H54 (cell line): ENCODE results near the gene HOXA3.

Source experiments
- DNase-seq: peaks from one replicate; pipeline ENCODE4 v3.0.0; 2011; ENCODE audit warnings: low spot score, mixed read lengths; ENCODE audit not compliant: insufficient read length
- FAIRE-seq: peaks from 3 replicates; lab custom pipeline; 2011; peaks lifted over from hg19 to GRCh38; lab: Jason Lieb, UNC
- POLR2A ChIP-seq: IDR thresholded peaks from 2 replicates; pipeline ENCODE4 v1.6.1; 2011; ENCODE audit warnings: low read depth, mild to moderate bottlenecking, low read length

The HOXA3 gene

DNA sequence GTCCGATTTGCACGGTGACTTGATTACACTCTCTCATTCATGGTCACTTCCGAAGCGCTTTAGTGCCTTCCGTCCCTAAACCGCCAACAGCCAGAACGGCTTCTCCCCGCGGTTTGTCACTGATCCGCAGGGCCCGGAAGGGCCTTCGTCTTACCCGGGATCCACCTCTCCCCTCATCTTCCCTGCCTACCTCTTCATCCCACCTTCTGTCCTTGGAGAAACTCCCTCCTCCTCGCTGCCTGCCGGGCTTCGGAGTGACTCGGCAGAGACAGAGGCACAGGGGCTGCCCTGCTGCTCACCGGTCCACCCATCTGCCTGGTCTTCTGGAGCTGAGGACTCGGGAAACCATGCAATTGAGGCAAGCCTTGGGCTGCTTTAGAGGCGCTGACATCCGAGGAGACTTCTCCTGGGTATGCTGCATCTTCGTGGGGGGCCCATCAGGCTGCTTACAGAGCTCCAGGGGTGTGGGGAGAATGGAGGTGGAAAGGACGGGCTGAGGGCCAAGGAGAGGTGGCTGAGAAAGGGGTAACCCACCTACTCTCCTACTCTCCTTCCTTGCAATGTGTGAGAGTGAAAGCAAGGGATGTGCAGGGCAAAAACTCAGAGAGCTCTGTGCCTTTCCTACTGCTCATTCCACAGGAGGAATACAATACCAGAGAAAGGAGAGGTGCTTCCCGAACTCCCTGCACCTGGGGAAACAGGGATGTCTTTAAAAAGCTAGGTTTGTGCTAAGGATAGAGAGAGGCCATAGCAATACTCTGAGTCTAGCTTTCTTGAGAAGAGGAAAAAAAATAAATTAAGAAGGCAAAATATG lies 33.7 kb upstream of the HOXA3 start:
- TF ChIP-seq POLR2A = no peak
- no peak for FAIRE-seq
- DNase-seq = no peak

DNA sequence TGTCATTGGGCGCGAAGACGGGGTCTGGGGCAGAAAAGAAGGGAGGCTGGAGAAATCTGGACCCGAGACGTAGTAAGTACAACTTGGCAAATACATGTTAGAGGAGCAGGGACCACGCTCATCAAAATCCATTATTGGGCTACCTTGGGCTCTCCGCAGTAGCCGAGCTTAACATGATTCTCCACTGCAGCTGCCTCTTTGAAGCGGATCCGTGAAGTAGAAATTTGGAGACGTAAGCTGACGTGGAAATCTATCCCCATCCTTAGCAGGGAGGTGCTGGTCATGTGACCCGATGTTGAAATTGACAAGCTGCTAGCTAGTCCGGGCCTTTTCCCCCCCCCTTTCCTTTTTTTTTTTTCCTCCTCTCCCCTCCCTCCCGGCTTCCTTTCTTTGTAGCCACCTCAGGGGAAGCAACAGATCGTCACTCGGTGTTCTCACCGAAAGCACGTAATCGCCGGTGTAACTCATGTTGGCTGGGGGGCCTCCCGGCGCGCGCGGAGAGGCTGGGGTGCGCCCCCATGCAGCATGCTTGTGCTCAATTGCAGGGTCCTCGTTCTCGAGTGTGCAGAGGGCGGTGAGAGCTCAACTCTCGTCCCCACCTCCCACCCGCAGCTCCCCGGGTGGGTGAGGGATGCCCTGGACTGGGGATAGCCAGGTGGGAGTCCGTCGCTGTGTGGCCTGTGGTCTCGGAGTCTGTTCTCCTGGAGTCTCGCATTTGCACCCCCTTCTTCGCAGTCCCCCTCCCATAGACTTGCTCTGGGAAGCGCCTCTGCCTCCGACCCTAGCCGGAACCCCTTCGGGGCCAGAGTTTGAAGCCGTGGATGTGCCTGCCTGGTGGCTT lies 32.9 kb upstream of the HOXA3 start, which contains the start of gene HOXA11:
Gene HOXA11, minus strand, starts transcription at position 220 of the 841 bp plus-strand sequence. Its CDS starts 88 bp downstream, at position 132.
- no peak for TF ChIP-seq POLR2A
- DNase-seq (no peak), FAIRE-seq (no peak)

DNA sequence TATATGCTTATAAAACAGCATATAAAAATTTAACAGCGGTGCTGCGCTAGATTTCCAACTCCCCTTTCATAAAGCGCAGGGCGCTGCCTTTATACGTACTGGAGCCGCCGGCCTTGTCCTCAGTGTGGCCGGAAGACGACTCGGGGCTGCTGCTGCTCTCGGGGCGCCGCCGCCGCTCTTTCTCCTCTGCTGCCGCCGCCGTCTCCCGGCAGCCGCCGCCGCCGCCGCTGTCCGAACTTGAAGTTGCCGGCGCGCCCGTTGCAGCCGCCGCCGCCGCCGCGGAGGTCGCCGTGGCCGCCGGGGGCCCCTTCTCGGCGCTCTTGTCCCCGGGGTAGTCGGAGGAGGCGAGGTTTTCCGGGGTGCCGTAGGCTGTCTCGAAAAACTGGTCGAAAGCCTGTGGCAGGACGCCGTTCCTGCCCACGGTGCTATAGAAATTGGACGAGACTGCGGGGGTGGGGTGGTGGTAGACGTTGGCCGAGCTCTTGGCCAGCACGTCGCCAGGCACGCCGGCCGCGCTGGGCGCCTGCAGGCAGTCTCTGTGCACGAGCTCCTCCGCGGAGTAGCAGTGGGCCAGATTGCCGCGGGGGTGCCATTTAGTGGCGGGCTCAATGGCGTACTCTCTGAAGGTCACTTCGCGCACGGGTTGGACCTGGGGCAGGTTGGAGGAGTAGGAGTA lies 32.1 kb upstream of the HOXA3 start:
- 0 out of 2 replicates have a peak, but pooled peaks have one; percentile 10 for TF ChIP-seq POLR2A
- no peak for DNase-seq
- no peak for FAIRE-seq

DNA sequence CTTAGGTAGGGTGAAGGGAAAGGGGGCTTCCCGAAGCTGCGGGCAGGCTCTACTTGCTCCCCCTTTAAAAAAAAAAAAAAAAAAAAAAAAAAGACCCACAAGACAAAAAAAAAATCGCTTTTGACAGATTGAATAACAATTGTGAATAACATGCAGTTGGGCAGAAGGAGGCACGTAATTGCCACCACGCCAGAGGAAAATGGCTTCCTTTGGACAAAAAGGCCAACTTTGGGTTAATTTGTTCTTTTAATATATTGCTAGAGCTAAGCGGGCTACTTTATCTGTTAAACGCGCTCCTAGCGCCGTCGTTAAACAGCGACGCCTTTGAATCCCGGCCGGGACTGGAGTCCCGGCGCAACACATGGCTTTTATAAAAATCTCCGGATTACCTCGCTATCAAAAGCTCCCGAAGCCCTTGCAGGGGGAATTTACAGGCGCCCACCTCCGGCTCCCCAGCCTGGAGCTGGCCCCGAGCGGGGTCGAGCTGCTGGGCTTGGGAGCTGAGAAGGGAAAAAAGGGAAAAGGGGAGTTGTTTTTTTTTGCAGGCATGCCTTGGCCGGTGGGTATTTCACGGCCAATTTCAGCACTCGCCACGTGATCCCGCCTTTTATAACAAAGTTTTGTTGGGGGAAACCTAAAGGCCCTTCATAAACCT lies 31.4 kb upstream of the HOXA3 start:
- FAIRE-seq (no peak), DNase-seq (no peak)

DNA sequence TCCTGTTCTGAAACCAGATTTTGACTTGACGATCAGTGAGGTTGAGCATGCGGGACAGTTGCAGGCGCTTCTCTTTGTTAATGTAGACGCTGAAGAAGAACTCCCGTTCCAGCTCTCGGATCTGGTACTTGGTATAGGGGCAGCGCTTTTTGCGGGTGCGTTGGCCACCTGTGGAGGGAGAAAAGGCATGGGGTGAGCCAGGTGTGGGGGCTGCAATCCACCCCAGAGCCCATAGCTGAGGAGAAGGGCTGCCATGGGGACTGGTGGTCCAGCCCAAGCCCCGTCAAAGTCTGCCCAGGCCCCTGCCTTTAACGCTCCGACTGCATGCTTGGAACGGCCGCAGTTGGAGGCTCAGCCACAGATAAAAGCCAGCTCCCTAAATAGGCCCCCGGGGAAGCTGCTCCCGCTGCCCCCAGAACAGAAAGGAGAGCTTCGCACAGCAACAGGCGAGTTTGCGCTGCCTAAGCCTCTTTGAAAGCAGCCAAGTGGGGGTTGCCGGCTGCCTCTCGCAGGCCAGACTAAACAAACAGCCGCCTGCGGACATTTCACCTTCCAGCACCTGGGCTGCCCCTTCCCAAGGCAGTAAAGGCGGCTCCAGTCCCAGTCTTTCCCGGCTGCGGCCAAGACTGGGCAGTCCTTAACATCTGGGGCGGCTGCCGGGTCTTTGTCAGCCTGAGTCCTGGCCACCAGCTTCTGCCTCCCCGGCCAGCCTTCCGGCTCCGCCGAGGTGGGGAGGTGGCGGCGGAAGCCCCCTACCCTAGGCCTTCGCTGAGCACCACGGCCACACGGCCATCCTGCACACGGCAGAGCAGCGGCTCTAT lies 30.7 kb upstream of the HOXA3 start:
- no peak for DNase-seq
- no peak for FAIRE-seq
- no peak for TF ChIP-seq POLR2A

More for the DNA sequence above, 31.4 kb upstream of the HOXA3 start:
- TF ChIP-seq POLR2A = no peak

DNA sequence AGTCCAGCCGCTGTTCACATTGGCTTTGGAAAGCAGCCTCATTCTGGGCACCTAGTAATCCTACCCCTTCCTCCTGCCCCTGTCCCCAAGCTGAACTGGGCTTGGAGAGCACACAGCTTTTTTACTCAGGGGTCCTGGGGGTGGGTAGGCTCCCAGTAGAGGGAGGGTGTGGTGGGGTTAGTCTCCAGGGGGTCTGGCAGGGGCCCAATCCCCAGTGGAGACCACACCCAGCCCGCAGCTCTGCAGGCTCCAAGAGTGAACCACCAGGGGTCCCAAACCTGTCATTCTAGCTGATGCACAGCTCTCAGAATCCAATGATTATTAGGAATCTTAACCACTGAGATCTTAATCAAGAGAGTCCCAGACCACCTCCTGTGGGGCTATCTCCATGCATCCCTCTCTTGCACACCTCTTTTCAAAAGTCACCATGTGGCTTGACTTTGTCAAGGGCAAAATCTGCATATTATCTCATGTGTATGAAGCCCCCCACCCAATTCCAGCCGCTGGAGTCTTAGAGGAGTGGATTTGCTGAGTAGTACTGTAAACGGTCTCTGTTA lies 30.0 kb upstream of the HOXA3 start:
- FAIRE-seq (no peak), DNase-seq (no peak)
- no peak for TF ChIP-seq POLR2A

DNA sequence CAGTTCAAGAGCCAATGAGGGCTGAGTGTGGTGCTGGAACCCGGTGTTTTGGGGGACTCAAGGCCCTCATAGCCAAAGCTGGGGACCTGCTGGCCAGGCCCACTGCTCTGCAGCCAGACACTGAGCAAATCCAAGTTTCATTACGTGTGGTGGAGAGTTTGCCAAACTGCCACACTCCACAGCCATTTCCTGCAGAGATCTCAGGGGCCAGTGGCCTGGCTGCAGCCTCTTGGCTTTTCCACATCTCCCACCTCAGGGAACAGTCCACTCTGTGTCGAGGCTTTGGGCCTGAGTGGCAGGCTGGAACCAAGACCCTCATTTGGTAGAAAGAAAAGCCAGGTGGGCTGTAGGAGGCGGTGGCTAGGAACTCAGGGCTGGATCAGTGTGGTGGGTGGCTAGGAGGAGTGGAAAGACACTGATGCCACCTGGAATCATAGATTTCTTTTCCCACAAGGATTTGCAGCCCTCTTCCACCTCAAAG lies 29.5 kb upstream of the HOXA3 start:
- FAIRE-seq (no peak), DNase-seq (no peak)
- TF ChIP-seq POLR2A = no peak

DNA sequence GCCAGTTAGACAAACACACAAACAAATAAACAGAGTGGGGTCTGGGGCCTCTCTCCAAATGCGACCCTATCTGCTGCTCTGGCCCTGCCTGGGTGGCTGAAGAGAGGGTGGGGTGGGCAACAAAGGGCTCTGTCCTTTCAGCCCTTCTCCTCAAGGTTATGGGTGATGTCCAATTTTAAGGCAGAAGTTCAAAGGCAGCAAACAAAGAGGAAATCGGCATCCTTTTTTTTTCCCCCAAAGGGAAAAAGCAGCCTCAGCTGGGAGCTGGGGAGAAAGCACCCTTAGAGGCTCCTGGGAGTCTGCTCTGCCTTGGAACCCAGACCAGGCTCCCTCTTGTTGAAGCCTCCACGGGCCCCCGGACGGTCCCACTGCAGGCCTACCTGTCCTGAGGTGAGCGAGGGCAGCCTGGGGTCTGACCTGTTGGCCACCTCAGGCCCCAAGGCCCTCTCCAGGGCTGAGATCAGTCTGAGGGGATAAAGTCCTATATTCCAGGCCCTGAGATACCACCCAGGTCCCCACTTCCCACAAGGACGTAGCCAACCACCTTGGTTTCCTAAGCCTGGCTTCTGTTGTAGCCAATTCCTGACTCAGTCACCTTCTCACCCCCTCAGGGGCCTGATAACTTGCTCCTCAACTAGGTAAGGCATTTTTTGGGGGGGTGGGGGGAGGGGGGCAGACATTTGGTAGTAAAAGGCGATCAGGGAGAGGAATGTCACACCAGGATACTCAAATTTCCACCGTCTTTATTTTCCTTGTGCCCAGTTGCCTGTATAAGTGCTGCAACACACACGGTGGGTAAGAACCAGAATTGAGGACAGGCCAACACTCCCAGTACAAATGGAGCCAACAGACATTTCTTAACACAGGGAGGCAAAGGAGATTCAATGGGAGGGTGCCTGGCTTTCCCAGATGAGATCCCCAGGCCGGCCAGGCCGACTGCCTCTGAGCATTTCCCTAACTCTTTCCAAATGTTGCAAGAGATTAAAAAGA lies 28.3 kb upstream of the HOXA3 start:
- TF ChIP-seq POLR2A = no peak
- DNase-seq (no peak), FAIRE-seq (no peak)

DNA sequence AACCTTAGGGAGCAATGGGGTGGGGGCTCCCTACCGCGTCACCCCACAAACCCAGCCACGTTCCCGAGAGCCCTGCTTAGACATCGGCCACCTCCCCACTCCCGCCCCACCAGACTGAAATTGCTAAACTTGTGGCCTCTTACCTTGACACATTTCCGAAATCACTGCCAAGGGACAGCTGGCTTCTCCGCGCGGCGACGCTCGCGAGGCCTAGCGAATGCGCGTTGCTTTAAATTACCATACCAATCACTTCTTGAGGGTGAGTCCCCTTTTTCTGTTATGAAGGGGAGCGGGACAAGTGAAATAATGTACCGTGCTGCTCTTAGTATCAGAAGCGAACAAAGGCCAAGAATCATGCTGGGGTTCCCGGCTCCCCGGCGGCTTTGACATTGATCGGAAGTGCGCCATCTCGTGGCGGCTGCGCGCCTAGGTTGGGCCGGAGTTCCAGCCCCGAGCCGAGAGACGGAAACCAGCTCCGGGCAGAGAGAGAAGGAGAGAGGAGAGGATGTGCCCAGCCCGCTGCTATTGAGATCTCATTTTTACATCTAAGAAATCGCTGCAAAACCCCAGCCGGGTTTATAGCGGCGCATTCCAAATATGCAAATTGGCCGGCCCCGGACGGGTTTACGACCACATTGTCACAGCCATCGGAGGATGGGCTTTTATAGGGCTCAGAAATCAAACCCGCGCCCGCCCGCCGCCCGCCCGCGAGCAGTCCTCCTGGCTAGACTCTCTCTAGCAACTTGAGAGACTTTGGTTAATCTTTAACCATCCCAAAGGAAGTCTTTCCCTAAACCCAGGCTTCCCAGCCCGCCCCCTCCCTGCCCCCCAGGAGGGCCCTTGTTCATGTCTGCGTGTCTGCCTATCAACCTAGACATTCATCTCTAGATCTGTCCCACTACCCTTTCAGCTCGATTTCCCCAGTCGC lies 27.4 kb upstream of the HOXA3 start:
- TF ChIP-seq POLR2A = no peak
- DNase-seq (peak; percentile 99), FAIRE-seq (no peak)

DNA sequence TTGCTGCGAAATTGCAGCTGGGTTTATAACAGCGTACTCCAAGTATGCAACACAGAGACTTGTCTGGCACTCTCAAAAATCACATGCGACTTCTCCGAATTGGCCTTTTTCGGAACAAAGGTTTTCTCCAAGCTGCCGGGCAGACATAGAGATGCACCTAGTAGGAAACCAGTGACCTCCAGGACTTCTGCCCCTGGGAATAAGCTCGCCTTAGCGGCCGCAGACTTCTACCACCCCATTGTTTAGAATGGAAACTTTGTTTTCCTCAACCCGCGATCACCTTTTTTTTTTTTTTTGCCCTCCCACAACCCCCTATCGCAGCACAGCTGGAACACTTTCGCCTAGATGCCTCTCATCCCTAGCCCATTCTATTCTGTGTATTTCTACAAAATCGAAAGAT lies 26.6 kb upstream of the HOXA3 start:
- no peak for TF ChIP-seq POLR2A
- no peak for DNase-seq

More for the DNA sequence above, 26.6 kb upstream of the HOXA3 start:
- no peak for FAIRE-seq
